IPS-NIHi11 (cell line): ENCODE measurements around the gene NHSL2.

Source experiments
- DNase-seq: peaks from one replicate; pipeline ENCODE4 v3.0.0; 2012; ENCODE audit warnings: mixed read lengths, low spot score

The NHSL2 gene

GRCh38 chrX:72018277-72019112, 107.8 kb downstream of the NHSL2 start:
- DNase-seq = peak; percentile 87

GRCh38 chrX:72019487-72019886, 108.8 kb downstream of the NHSL2 start:
- no peak for DNase-seq

GRCh38 chrX:72020204-72020603, 109.6 kb downstream of the NHSL2 start:
- no peak for DNase-seq

GRCh38 chrX:72020788-72021187, 110.1 kb downstream of the NHSL2 start:
- DNase-seq = no peak

- peak; percentile 30 for DNase-seq
Observed at GRCh38 chrX:72021975-72022374, 111.3 kb downstream of the NHSL2 start.

- DNase-seq = no peak
Observed at GRCh38 chrX:72023071-72023470, 112.4 kb downstream of the NHSL2 start.

- no peak for DNase-seq
Observed at GRCh38 chrX:72025236-72025770, 114.7 kb downstream of the NHSL2 start.

- DNase-seq = no peak
Observed at GRCh38 chrX:72026341-72027023, 115.8 kb downstream of the NHSL2 start.

GRCh38 chrX:72027024-72027913, 116.6 kb downstream of the NHSL2 start:
- no peak for DNase-seq

GRCh38 chrX:72027914-72028307, 117.3 kb downstream of the NHSL2 start:
- DNase-seq = no peak

GRCh38 chrX:72028701-72029470, 118.2 kb downstream of the NHSL2 start:
- no peak for DNase-seq

GRCh38 chrX:72029483-72030411, 119.1 kb downstream of the NHSL2 start:
- DNase-seq = no peak

GRCh38 chrX:72030431-72030830, 119.8 kb downstream of the NHSL2 start:
- DNase-seq = no peak

- no peak for DNase-seq
Observed at GRCh38 chrX:72031118-72031517, 120.5 kb downstream of the NHSL2 start.

- no peak for DNase-seq
Observed at GRCh38 chrX:72031634-72032033, 121.0 kb downstream of the NHSL2 start.

GRCh38 chrX:72037601-72038000, 127.0 kb downstream of the NHSL2 start:
- DNase-seq = no peak

GRCh38 chrX:72038016-72038415, 127.4 kb downstream of the NHSL2 start:
- no peak for DNase-seq

GRCh38 chrX:72038868-72039267, 128.2 kb downstream of the NHSL2 start:
- no peak for DNase-seq

GRCh38 chrX:72040506-72040905, 129.9 kb downstream of the NHSL2 start:
- DNase-seq = no peak

- DNase-seq = no peak
Observed at GRCh38 chrX:72041176-72041575, 130.5 kb downstream of the NHSL2 start.
